ENCODE measurements around the gene DGUOK. TPM values are rescaled to one million over a fixed set of nuclear protein-coding genes. Genes with fewer than 3 reads are reported as not detected.
"Not testable (repeated sequence)": the region's sequence is repeated elsewhere in the genome, so short reads cannot be mapped to it uniquely, and the experiment has no call there.

DGUOK gene
- total and polyA plus RNA-seq, 7 donors, result 31.6 to 132 (median 48.1) TPM

DNA sequence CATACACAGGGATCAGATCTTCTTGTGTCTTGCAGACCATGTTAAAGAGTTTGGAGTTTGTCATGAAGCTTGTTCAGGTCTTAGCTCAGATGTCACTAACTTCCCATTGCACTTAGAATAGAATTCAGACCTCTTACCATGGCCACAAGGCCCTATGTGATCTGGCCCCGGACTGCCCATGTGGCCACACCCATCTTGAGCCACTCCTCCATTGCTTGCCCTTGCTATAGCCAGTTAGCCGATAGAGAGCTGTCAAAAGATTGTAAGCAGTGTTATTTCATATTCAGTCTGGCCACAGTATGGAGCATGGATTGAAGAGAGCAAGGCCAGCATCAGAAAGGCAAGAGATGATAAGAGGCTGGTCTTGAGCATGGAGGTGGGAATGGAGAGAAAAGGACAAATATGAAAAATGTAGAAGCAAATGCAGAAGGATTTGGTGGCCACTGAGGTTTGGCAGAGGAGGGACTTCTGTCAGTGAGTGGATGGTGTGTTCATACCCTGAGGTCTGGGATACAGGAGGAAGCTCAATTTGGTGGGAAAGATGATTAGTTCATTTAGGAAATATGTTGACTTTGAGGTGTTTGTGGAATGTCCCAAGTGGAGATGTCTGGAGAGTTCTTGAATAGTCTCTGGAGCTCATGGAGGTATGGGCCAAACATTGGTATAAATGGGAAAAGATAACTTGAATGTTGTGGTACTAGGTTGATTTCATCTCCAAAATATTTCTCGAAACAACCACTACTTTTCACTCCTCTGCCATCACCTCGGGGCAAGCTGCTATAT lies 10.6 kb downstream of the DGUOK start:
- Histone ChIP-seq H3K4me3 (no peak overlapping the region), H3K27ac (no peak overlapping the region), H3K27me3 (no peaks in the 10 kb centered on the region), H3K9me3 (no peaks in the 10 kb centered on the region), H3K4me1 (peaks cover 0 to 8% (median 5%) of the 10 kb centered on the region in 4 donors), H3K36me3 (peaks cover 0 to 18% (median 0%) of the 10 kb centered on the region in 4 donors)
- no peak for DNase-seq
- TF ChIP-seq POLR2A (IDR thresholded peaks at IDR 0.05) (no peak), POLR2AphosphoS5 (IDR thresholded peaks at IDR 0.05) (no peak), EP300 (IDR thresholded peaks at IDR 0.05) (no peak)
- TF ChIP-seq, protein P1, sequence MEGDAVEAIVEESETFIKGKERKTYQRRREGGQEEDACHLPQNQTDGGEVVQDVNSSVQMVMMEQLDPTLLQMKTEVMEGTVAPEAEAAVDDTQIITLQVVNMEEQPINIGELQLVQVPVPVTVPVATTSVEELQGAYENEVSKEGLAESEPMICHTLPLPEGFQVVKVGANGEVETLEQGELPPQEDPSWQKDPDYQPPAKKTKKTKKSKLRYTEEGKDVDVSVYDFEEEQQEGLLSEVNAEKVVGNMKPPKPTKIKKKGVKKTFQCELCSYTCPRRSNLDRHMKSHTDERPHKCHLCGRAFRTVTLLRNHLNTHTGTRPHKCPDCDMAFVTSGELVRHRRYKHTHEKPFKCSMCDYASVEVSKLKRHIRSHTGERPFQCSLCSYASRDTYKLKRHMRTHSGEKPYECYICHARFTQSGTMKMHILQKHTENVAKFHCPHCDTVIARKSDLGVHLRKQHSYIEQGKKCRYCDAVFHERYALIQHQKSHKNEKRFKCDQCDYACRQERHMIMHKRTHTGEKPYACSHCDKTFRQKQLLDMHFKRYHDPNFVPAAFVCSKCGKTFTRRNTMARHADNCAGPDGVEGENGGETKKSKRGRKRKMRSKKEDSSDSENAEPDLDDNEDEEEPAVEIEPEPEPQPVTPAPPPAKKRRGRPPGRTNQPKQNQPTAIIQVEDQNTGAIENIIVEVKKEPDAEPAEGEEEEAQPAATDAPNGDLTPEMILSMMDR (IDR thresholded peaks at IDR 0.05), result no peak
- 82 to 92% methylated on average over 4 of the region's 4 CpGs for WGBS, 2 donors
- intact Hi-C loops (cut with DNase I), result loop anchor here (10.0 kb wide), 1 partner anchor 148 kb away; no protein-coding TSS in a partner anchor

DNA sequence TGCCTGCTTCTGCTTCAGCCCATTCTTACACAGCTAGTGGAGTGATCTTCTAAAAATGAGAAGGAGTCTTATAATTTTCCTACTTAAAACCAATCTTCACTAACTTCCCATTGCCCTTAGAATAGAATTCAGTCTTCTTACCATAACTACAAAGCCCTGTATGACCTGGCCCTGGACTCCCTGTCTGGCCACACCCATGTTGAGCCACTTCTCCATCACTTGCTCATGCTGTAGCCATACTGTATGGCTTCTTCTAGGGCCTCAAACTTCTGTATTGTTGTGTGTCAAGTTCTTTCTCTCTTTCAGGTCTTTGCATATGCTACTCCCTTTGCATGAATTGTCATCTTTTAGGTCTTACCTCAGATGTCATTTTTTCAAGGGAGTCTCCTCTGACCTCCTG lies 11.2 kb downstream of the DGUOK start:
- TF ChIP-seq POLR2A (IDR thresholded peaks at IDR 0.05), result no peak
- no peak for TF ChIP-seq POLR2AphosphoS5 (IDR thresholded peaks at IDR 0.05)
- TF ChIP-seq, protein P1 (IDR thresholded peaks at IDR 0.05), result no peak
- no peak for TF ChIP-seq EP300 (IDR thresholded peaks at IDR 0.05)
- intact Hi-C loops (cut with DNase I), result loop anchor here (10.0 kb wide), 1 partner anchor 147 kb away; no protein-coding TSS in a partner anchor
- no peaks in the 10 kb centered on the region for H3K9me3 ChIP-seq
- H3K4me3 ChIP-seq, result no peak overlapping the region
- peaks cover 0 to 18% (median 0%) of the 10 kb centered on the region in 4 donors for H3K36me3 ChIP-seq
- H3K27me3 ChIP-seq, result no peaks in the 10 kb centered on the region
- no peak for DNase-seq
- H3K27ac ChIP-seq, result no peak overlapping the region
- H3K4me1 ChIP-seq, result peaks cover 0 to 6% (median 4%) of the 10 kb centered on the region in 4 donors

- WGBS, 2 donors, result 85 to 88% methylated on average over 5 of the region's 5 CpGs
- Histone ChIP-seq H3K36me3 (peaks cover 0 to 18% (median 0%) of the 10 kb centered on the region in 4 donors), H3K4me3 (no peak overlapping the region), H3K4me1 (peaks cover 0 to 6% (median 4%) of the 10 kb centered on the region in 4 donors), H3K27ac (no peak overlapping the region), H3K27me3 (no peaks in the 10 kb centered on the region), H3K9me3 (no peaks in the 10 kb centered on the region)
- no peak for DNase-seq
- intact Hi-C loops (cut with DNase I), result loop anchor here (10.0 kb wide), 1 partner anchor 146 kb away; no protein-coding TSS in a partner anchor
- TF ChIP-seq, protein P1 (IDR thresholded peaks at IDR 0.05), result no peak
- TF ChIP-seq POLR2AphosphoS5 (IDR thresholded peaks at IDR 0.05) (no peak), POLR2A (IDR thresholded peaks at IDR 0.05) (no peak)
Observed at GRCh38 chr2:73938718-73939352, 12.2 kb downstream of the DGUOK start.

DNA sequence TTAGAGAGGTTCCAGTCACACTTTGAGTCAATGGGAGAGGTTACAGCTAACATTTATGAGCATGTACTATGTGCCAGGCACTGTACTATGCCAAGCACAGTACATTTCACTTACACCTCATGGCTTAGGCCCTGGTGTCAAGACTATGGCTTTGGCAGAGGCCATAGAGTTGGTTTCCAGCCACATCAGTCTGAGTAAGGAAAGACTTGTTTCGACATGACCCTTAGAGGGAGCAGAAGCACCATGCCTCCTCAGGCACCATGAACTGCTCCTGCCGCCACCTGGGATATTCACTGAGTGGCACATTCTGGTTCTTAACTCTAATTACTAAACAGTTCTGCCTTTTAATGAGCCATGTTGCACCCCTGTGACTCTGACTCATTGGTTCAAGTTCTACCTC lies 12.7 kb downstream of the DGUOK start:
- Histone ChIP-seq H3K4me1 (peaks cover 0 to 7% (median 4%) of the 10 kb centered on the region in 4 donors), H3K27ac (no peak overlapping the region), H3K27me3 (no peaks in the 10 kb centered on the region), H3K9me3 (no peaks in the 10 kb centered on the region), H3K36me3 (peaks cover 0 to 18% (median 0%) of the 10 kb centered on the region in 4 donors), H3K4me3 (no peak overlapping the region)
- TF ChIP-seq POLR2AphosphoS5 (IDR thresholded peaks at IDR 0.05) (no peak), EP300 (IDR thresholded peaks at IDR 0.05) (no peak), POLR2A (IDR thresholded peaks at IDR 0.05) (no peak)
- TF ChIP-seq, protein P1 (IDR thresholded peaks at IDR 0.05), result no peak
- DNase-seq, result no peak
- 85 to 93% methylated on average over 2 of the region's 2 CpGs for WGBS, 2 donors
- intact Hi-C loops (cut with DNase I), result loop anchor here (10.0 kb wide), 1 partner anchor 145 kb away; no protein-coding TSS in a partner anchor

DNA sequence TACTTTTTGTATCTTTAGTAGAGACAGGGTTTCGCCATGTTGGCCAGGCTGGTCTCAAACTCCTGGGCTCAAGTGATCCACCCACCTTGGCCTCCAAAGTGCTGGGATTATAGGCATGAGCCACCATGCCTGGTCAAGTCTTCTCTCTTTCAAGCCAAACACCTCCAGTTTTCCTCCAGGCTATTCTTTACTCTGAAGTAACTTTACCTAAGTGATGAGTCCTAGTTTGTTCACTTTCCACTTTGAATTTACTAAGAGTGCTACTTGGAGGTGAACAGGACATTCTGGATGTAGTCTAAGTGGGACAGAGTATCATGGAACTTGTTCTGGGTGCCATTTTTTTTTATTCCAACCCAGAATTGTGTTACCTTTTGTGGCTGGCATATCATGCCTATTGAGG lies 13.4 kb downstream of the DGUOK start:
- Histone ChIP-seq H3K36me3 (peaks cover 0 to 21% (median 0%) of the 10 kb centered on the region in 4 donors), H3K4me1 (peaks cover 0 to 13% (median 4%) of the 10 kb centered on the region in 4 donors)
- H3K27me3 ChIP-seq; DNase-seq; intact Hi-C loops (cut with DNase I); H3K27ac ChIP-seq; H3K4me3 ChIP-seq; H3K9me3 ChIP-seq: not testable (repeated sequence)
- WGBS, 2 donors, result 95 to 96% methylated on average over 1 of the region's 1 CpG

Measured in sigmoid colon (tissue), 7 donors.